ENCODE data around the gene SSTR5.

The SSTR5 gene

DNA sequence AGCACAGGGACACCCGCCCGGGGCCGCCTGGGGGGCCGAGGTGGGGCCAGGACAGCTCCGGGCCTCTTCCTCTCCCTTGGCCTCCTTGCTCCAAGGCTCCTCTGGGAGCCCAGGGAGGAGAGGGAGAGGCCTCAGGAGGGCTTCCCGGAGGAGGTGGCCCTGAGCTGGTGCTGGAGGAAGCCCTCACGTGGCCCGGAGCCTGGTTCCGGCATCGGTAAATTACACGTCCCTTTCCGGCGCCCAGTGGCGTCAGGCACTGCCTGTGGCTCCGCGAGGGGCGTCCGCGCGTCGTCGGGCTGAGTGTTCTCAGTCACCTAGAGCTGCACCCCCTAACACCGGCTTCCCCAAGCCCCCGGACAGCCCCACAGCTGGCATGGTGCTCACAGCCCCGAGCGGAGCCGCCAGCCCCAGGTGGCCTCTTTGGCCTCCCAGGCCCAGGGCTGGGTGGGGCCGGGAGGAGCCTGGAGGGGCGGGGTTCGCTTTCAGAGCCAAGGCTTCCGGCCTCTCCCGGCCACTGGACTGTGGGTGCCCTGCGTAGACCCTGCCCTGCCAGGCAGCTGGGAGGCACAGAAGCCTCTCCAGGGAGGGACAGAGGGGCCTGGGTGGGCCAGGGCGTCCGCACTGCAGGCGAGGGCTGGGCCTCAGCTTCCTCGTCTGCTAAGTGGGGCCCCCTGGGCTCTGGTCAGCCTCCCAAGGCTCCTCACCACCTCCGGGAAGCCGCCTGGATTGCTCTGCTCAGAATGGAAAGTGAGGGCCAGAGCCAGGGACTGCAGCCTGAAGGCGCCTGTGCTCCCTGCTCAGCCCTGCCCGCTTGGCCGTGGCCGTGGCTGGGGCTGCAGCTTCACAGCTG lies 27.9 kb upstream of the SSTR5 start:
- no peak overlapping the region for H3K4me3 ChIP-seq (ENCODE audit: low read depth, low read length)
- DNase-seq (ENCODE audit: low read depth): no peak
- in situ Hi-C loops (cut with HindIII; ENCODE audit: low sequenced_read_pairs): no loop called here
- TF ChIP-seq, protein P1, sequence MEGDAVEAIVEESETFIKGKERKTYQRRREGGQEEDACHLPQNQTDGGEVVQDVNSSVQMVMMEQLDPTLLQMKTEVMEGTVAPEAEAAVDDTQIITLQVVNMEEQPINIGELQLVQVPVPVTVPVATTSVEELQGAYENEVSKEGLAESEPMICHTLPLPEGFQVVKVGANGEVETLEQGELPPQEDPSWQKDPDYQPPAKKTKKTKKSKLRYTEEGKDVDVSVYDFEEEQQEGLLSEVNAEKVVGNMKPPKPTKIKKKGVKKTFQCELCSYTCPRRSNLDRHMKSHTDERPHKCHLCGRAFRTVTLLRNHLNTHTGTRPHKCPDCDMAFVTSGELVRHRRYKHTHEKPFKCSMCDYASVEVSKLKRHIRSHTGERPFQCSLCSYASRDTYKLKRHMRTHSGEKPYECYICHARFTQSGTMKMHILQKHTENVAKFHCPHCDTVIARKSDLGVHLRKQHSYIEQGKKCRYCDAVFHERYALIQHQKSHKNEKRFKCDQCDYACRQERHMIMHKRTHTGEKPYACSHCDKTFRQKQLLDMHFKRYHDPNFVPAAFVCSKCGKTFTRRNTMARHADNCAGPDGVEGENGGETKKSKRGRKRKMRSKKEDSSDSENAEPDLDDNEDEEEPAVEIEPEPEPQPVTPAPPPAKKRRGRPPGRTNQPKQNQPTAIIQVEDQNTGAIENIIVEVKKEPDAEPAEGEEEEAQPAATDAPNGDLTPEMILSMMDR (IDR thresholded peaks at IDR 0.05; ENCODE audit: low read depth, low read length, missing control alignments): no peak

DNA sequence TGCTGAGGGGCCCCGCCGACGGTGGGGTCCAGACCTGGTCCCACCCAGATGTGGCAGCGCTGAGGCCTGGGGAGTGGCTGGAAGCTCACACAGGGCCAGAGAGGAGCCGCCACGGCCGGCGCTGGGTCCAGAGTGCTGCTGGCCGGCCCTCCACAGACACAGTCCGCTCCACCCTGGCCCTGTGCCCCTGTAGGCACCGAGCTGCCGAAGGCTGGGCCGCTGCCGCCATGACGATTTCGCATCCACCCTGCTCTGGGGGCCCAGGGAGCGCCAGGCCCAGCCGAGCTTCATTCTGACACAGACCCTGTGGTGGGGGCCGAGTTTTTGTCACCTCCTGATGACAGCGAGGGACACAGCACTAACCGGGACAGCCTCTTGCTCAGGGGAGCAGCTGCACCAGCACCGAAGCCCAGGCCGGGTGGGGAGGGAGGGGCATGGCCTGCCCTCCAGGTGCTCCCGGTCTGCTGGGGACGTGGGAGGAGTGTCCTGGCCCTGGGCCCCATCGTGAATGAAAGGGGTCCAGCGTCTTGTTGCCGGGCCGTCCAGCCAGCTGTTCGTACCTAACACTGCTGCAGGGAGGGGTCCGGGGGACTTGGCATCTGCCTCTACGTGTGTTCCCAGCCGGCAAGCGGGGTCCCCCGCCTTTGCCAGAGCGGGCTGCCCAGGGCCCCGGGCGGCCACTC lies 27.1 kb upstream of the SSTR5 start:
- TF ChIP-seq, protein P1 (IDR thresholded peaks at IDR 0.05; ENCODE audit: low read depth, low read length, missing control alignments): no peak
- in situ Hi-C loops (cut with HindIII; ENCODE audit: low sequenced_read_pairs): no loop called here
- DNase-seq (ENCODE audit: low read depth): no peak
- H3K4me3 ChIP-seq (ENCODE audit: low read depth, low read length): no peak overlapping the region

DNA sequence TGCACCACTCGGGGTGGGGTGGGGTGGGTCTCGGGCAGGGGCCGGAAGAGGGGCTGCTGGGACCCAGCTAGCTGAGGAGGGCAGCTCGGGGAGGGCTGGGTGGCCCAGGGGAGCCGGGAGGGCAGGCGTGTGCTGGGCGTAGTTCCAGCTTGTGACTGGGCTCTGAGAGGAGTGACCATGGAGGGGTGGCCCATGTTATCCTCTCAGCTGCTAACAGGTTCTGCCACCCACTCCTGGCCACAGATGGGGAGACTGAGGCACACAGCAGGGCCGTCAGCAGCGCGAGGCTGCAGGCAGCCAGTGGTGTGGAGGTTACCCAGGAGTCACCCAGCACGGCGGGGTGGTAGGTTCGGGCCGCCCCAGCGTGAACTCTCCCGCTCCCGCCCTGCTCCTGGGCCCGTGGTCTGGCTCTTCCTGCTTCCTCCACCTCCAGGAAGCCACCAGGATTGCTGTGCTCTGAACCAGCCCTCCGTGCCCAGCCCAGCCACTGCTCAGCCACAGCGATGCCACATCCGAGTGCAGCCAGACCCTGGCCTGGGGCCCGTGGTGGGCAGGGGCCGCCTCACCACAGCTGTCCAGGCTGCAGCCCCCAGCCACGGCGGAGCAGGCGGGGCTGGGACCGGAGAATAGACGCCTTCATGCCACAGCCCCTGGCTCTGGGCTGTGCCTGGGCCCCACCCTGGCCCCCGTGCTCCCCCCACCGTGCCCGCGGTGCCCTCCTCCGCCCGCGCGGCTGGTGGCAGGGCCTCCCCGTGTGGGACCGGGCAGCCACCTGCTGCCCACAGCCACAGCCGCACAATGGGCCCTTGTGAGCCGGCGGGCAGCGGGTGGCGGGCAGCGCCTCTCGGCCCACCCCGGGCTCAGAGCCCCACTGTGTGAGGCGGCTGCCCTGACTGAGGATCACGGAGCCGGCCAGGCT lies 26.3 kb upstream of the SSTR5 start:
- DNase-seq (ENCODE audit: low read depth): no peak
- TF ChIP-seq, protein P1 (IDR thresholded peaks at IDR 0.05; ENCODE audit: low read depth, low read length, missing control alignments): no peak
- in situ Hi-C loops (cut with HindIII; ENCODE audit: low sequenced_read_pairs): no loop called here
- H3K4me3 ChIP-seq (ENCODE audit: low read depth, low read length): no peak overlapping the region

DNA sequence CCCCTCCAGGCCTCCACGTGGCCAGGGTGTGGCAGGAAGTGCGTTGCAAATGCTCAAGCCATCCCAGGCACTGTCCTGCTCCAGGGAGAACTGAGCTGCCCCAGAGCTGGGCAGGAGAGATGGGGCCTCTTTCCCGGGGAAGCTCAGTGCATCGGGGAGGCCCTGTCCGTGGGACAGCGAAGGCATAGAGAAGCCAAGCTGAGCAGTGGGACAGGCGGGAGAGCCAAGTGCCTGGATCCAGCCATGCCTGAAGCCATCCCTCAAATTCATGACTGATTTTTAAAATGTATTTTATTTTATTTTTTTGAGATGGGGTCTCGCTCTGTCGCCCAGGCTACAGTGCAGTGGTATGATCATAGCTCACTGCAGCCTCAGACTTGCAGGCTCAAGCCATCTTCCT lies 25.4 kb upstream of the SSTR5 start:
- TF ChIP-seq, protein P1 (IDR thresholded peaks at IDR 0.05; ENCODE audit: low read depth, low read length, missing control alignments): no peak
- DNase-seq (ENCODE audit: low read depth): no peak
- H3K4me3 ChIP-seq (ENCODE audit: low read depth, low read length): no peak overlapping the region
- in situ Hi-C loops (cut with HindIII; ENCODE audit: low sequenced_read_pairs): no loop called here

DNA sequence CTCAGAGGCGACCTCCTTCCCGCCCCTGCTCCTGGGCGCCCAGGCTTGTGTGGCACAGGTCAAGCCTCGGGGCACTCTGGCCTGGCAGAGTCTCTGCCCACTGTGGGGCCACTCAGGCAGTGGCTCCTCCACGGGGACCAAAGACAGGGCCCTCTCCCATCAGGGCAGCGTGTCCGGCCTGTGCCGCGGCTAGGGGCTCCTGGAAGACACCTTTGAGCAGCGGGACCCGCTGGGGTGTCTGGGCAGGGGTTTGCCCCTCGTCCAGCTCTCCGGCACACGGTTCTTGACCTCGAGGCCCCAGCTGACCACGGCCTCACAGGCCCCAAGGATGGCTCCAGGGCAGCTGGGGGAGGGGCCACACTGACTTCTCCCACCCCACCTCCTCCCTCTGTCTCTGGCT lies 24.7 kb upstream of the SSTR5 start:
- H3K4me3 ChIP-seq (ENCODE audit: low read depth, low read length): no peak overlapping the region
- DNase-seq (ENCODE audit: low read depth): no peak
- in situ Hi-C loops (cut with HindIII; ENCODE audit: low sequenced_read_pairs): no loop called here
- TF ChIP-seq, protein P1 (IDR thresholded peaks at IDR 0.05; ENCODE audit: low read depth, low read length, missing control alignments): no peak

DNA sequence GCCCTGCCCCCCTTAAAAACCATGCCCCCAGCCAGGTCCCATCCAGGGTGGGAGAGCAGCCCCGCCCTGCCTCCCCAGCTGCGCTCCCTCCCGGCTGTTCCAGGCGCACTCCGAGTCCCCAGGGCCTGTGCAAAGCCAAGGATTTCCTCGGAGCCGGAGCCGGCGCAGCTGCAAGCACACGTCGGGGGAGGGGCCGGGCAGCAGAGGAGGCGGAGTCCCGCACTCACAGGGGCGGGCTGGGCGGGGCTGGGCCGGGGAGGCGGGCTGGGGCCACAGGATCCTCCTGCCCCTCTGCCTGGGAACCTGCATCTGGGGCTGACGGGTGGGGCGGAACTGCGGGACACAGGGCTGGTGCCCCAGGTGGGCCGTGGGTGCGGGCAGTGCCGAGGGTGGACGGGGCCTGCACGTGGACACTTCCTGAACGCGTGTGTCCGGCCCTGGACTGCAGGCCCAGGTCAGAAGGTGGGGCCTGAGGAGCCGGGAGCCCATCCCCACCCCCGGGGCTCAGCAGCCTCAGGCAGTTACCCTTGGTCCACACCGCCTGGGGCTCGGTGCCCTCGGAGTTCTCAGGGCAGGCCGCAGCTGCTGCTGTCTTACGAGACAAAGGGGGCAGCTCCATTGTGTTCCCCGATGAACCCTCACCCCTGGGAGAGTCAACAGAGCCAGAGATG lies 24.0 kb upstream of the SSTR5 start:
- TF ChIP-seq, protein P1 (IDR thresholded peaks at IDR 0.05; ENCODE audit: low read depth, low read length, missing control alignments): no peak
- DNase-seq (ENCODE audit: low read depth): no peak
- no peak overlapping the region for H3K4me3 ChIP-seq (ENCODE audit: low read depth, low read length)
- in situ Hi-C loops (cut with HindIII; ENCODE audit: low sequenced_read_pairs): no loop called here
